ENCODE measurements around the gene UGT1A9. TPM values are rescaled to one million over a fixed set of nuclear protein-coding genes. Genes with fewer than 3 reads are reported as not detected.
"Not testable (repeated sequence)": the region's sequence is repeated elsewhere in the genome, so short reads cannot be mapped to it uniquely, and the experiment has no call there.

Gene UGT1A9
- polyA plus RNA-seq (ENCODE audit: insufficient read length) = not detected

DNA sequence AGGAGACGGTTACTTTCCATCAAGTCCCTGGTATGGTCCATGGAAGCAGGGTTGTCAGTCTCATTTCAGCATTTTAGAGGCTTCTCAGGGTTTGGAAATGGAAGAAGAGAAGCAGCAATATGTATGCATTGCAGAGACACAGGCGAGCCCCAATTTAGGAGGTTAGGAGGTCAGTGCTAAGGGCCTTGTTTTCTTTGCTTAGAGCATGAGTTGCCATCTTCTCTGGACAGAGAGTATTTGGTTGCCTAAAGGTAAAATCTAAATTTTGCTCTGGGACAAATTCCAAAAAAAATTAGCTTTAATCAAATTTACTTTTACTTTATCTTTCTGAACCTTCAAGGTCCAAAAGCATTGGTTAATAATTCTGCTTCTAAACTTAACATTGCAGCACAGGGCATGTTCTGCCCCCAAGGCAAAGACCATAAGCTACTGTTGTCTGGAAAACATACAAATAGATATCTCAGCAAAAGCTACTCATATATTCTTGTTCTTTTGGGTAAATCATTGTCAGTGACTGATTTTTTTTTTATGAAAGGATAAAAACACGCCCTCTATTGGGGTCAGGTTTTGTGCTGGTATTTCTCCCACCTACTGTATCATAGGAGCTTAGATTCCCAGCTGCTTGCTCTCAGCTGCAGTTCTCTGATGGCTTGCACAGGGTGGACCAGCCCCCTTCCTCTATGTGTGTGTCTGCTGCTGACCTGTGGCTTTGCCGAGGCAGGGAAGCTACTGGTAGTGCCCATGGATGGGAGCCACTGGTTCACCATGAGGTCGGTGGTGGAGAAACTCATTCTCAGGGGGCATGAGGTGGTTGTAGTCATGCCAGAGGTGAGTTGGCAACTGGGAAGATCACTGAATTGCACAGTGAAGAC, at the start of gene UGT1A9:
UGT1A9 (plus strand) TSS at position 609 of the 872 bp plus-strand sequence; CDS start at position 646, 37 bp downstream.
- no peak for DNase-seq

- DNase-seq = no peak
Measured at GRCh38 chr2:233627331-233628025, 44.2 kb upstream of the UGT1A9 start.

DNA sequence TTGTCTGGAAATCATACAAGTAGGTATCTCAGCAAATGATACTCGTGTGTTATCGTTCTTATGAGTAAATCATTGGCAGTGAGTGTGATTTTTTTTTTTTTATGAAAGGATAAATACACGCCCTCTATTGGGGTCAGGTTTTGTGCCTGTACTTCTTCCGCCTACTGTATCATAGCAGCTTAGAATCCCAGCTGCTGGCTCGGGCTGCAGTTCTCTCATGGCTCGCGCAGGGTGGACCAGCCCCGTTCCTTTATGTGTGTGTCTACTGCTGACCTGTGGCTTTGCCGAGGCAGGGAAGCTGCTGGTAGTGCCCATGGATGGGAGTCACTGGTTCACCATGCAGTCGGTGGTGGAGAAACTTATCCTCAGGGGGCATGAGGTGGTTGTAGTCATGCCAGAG, 35.4 kb upstream of the UGT1A9 start, which contains the start of gene UGT1A10:
UGT1A10 (plus strand) TSS at position 143 of the 400 bp plus-strand sequence; CDS start at position 218, 75 bp downstream.
- DNase-seq = not testable (repeated sequence)

- DNase-seq = no peak
Measured at GRCh38 chr2:233638836-233639235, 32.9 kb upstream of the UGT1A9 start.

- DNase-seq = no peak
Measured at GRCh38 chr2:233639860-233640259, 31.8 kb upstream of the UGT1A9 start.

GRCh38 chr2:233643128-233643527, 28.6 kb upstream of the UGT1A9 start:
- DNase-seq = no peak

- DNase-seq = not testable (repeated sequence)
Measured at GRCh38 chr2:233646033-233646432, 25.7 kb upstream of the UGT1A9 start.

GRCh38 chr2:233650981-233651380, 20.7 kb upstream of the UGT1A9 start:
- no peak for DNase-seq

- DNase-seq = no peak
Measured at GRCh38 chr2:233651430-233651829, 20.3 kb upstream of the UGT1A9 start.

DNA sequence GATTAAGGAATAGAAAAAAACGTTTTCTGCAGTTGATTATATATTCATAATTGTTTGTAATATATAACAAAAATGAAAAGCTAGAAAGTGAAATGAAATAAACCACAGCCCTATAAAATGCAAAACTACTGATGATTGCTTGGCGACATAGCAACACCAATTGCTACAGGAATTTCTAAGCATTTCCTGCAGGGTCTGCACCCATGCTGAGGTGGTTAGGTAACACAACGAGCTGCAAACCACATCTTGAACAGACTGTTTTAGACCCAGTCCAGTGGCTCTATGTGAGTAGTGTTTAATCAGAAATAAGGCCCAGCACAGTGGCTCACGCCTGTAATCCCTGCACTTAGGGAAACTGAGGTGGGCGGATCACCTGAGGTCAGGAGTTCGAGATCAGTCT, 17.2 kb upstream of the UGT1A9 start:
- no peak for DNase-seq

DNA sequence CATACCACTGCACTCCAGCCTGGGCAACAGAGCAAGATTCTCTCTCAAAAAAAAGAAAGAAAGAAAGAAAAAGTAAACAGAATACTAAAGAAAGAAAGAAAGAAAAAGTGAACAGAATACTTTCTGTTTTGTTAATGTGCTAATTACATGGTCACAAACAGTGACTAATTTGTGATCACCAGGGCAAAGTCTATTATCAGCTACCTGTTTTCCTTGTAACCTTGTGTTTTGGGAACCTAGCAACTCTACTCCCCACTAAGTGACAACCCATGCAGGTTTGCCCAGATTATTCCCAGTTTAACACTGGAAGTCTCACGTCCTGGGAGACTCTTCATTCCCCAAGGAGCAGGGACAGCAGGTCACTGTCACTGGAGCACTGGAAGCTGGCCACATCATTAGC, 16.7 kb upstream of the UGT1A9 start:
- no peak for DNase-seq

DNA sequence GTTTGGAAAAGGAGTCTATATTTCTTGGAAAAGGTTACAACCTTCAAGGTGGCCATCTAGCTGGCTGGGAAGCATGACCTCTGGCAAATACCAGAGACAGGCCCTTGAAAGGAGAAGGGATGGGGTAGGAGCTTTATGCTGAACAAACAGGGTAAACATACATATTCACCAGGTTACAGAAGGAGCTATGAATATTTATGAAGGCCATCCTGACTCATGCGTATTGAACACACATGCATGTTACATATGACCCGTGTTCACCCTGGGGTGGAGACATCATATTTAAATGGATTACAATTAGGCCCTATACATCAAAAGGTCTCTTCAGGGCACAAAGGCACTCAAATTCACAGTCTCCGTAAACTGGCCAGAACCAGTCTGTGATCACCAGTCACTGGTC, 15.8 kb upstream of the UGT1A9 start:
- DNase-seq = not testable (repeated sequence)

DNA sequence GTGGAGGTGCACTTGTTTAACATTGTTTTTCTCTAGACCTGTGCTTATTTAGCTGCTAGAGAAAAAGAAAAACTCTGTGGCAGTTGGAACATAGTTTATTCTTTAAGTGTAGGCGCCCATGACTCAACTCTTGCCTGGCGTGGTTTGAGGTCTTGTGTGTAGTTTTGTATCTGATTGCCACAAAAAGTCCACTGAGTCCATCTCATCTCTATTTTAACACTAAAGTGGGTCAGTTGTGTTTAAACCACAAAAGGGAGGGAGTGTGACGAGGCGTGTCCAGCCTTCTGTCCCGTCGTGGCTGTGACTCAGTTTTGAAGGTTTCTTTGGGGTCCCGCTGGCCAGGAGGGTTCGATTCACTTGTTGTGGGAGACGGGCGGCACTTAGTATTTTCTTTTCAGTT, 15.3 kb upstream of the UGT1A9 start:
- no peak for DNase-seq

DNA sequence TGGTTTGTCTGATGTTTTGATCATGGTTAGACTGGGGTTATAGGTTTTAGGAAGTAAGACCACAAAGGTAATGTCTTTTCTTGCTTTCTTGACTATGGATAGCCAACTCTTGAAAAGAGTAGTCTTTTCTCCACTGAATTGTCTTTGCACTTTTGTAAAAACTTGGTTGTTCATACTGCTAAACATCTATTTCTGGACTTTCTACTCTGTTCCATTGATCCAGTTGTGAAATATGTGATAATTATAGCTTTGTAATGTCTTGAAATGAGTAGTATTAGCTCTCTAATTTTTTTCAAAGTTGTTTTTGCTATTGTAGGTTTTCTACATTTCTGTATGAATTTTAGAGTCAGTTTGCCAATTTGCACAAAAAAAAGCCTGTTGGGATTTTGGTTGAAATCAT, 13.1 kb upstream of the UGT1A9 start:
- DNase-seq = no peak

DNA sequence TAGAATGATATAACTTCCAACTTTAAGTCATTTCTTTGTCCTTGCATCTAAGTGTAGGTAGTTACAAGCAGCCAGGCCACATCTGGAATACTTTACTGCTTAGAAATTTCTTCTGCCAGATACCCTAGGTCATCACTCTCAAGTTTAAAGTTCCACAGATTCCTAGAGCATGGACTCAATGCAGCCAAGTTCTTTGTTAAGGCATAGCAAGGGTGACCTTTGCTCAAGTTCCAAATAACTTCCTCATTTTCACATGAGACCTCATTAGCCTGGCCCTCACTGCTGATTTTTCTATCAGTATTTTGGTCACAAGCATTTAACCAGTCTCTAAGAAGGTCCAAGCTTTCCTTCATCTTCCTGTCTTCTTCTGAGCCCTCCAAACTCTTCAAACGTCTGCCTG, 7.8 kb upstream of the UGT1A9 start:
- DNase-seq = no peak

GRCh38 chr2:233668605-233669260, 3.0 kb upstream of the UGT1A9 start:
- no peak for DNase-seq

- DNase-seq = no peak
Measured at GRCh38 chr2:233672886-233673285, 1.2 kb downstream of the UGT1A9 start.

DNA sequence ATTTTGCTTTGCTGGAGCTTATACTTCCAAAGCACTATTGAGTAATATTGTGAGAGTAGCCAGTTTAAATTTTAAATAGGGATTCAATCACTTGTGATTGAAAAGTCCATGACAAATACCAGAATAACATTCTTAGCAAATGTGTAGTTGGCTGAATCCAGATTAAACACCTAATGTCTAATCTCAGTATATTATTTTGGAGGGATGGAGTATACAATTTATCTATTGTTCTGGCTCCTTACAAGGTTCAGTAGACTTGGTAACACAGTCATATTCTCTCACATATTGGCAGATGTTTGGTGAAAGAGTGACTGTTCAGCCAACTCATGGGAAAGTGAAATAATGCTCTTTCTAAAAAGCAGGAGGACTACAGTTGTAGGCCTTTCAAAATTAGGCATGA, 2.2 kb downstream of the UGT1A9 start:
- DNase-seq = no peak

DNA sequence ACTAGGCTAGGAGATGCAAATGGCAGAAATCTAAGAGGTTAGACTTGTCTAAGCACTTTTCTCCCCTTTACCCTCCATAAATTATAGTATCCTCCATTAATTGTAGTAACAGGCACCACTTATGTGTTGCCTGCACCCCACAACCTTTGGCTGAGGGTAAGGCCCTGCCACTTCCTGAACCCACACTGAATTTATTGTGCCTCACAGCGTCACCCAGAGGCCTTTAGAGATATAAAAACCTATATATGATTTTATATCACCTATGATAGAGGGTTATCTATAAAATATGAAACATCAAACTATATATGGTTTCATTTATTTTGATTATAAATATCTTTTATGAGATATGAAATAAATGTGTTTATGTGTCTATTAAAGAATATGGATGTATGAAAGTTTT, 2.6 kb downstream of the UGT1A9 start:
- DNase-seq = no peak

- DNase-seq = no peak
Measured at GRCh38 chr2:233674995-233675394, 3.3 kb downstream of the UGT1A9 start.

GRCh38 chr2:233676046-233676445, 4.3 kb downstream of the UGT1A9 start:
- DNase-seq = no peak

DNA sequence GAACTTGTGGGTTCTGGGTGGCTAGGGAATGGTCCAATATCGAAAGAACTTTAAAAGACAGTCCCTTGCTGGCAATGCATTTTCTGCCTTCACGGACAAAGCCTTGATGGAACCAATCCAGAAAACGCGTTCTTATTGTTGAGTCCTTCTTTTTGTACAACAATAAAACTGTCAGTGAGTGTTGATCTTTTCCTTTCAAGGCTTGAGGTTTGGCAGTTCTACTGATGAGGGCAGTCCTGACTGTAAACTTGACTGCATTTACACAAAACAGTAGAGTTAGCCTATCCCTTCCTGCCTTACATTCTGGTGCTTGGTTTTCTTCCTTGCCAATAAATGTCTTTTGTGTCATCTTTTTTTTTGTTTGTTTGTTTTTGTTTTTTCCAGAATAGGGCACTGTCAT, 7.5 kb downstream of the UGT1A9 start:
- DNase-seq = no peak

DNA sequence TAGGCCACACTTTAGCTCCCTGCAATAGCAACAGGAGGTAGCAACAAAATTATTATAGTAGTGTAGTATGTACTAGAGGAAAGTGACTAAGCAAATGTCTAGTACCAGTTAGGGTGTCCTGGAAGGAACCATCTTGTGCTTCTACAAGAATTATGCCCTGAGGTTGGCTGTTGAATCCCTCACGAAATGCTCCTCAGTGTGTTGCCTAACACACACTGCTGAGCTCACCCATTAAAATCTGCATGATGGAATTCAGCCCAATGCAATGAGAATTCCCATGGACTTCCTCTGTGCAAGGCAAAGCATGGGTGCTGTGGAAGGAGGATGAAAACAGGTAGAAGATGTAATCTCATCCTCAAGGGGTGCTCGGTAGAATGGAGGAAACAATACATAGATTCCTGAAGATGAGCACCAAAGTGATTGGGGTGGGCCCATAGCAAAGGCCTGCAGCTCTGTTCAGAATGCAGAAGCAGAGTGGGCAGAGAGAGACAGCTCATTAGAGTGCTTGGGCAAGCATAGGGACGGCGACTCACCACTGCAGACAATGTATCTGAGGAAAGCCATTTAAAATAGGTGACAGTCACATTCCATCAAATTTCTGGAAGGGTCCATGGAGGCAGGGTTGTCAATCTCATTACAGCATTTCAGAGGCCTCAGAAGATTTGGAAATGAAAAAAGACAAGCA, 8.8 kb downstream of the UGT1A9 start:
- DNase-seq = no peak
